H54 (cell line): ENCODE data around the gene TEX12.

Experiments
- DNase-seq: peaks from one replicate; pipeline ENCODE4 v3.0.0; 2011; ENCODE audit warnings: low spot score, mixed read lengths; ENCODE audit not compliant: insufficient read length
- FAIRE-seq: peaks from 3 replicates; lab custom pipeline; 2011; peaks lifted over from hg19 to GRCh38; lab: Jason Lieb, UNC
- POLR2A ChIP-seq: IDR thresholded peaks from 2 replicates; pipeline ENCODE4 v1.6.1; 2011; ENCODE audit warnings: low read depth, mild to moderate bottlenecking, low read length

TEX12 gene, protein sequence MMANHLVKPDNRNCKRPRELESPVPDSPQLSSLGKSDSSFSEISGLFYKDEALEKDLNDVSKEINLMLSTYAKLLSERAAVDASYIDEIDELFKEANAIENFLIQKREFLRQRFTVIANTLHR

DNA sequence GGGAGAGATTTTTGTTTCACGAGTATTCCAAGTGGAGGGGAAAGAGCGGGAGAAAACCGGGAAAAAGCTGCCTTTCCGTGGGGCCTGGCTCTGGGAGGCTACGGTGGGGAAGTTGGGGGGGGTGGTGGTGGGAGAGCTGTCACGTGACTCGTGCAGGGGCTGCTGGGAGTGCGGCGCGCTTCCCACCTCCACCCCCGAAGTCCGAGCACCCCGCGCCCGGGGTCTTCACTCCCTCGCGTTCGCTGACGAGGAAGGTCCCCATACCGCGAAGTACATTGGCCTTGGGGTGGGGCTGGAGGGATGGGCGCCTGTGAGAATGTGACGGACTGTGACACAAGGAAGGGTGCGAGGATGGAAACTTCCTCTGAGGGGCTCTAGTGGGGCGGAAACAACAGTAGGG is at the start of gene TEX12:
Gene TEX12, plus strand, starts transcription at position 228 of the 400 bp plus-strand sequence. CDS start 1,897 bp downstream, outside the sequence.
- TF ChIP-seq POLR2A: no peak
- DNase-seq: no peak

DNA sequence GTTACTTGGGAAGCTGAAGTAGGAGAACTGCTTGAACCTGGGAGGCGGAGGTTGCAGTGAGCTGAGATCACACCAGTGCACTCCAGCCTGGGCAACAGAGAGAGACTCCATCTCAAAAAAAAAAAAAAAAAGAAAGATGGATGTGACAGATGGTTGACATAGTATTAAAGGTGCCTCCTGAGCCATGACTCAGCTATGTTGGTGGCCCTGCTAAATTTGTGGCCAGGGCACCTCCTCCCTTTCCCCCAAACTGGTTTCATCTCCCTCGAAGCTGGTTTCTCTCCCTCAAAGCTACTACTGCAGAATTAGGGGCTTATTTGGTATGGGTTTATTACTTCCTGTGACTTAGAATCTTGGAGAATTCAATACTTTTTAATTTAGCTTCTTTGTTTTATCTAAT is 49.0 kb upstream of the TEX12 start:
- FAIRE-seq: no peak
- no peak for DNase-seq
- TF ChIP-seq POLR2A: no peak

More for the DNA sequence above, at the start of gene TEX12:
- FAIRE-seq: no peak

DNA sequence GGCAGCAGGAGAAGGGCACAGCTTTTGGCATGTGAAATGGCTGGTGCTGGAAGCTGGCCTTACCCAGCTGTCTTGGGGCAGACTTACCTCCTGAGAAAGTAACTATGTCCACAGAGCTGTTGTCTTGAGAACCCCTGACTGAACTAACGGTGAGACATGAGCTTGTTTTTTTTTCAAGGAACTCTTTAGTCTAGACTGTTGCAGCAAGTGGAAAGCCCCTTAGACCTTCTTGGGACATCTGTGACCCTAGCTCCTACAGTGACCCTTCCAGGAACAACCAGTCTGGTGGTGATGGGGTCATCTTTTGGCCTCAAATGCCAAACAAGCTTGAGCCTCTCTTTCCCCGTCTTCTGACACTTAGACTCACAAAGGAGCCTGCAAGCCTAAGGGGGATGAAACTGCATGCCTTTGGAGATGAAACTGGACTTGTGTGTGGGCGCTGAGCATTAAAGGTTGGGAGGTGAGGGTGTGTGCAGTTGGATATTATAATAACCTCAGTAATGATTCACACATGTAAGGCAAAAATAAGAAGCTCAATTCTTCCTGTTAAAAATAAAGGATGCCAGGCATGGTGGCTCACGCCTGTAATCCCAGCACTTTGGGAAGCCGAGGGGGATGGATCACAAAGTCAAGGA is 45.1 kb upstream of the TEX12 start:
- DNase-seq: no peak
- TF ChIP-seq POLR2A: no peak
- FAIRE-seq: no peak

DNA sequence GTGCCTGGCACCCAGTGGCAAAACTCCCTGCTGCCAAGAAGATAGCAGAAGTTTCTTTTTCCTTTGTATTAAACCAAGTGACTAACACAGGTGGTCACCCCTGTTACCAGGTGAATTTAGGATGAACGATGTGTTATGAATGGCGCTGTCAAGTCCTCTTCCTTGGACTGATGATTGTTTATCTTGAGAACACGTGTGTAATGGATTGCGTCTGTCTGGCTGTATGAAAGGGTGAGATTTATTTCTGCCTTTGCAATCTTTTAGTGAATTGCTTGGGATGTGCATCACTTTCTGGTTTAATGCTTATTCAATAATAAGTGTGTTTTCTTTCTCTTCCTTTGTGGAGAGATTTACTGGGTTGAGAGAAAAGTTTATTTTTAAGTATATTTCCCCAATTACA is 44.0 kb upstream of the TEX12 start:
- TF ChIP-seq POLR2A: no peak
- DNase-seq (no peak), FAIRE-seq (no peak)

DNA sequence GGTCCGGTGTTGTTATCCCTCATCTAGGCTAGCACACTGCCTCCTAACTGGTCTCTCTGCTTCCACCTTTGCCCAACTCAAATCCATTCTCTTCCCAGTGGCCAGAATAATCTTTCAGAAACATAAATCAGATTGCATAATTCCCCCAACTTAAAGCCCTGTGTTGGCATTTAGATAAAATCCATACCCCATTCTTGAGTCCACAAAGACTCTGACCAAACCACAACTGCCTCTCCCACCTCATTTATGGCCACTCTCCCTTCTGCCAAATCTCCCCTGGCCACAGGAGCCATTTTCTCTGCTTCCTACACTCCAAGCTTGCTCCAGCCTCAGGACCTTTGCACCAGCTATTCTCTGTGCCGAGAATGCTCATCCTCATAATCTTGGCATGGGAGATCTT is 40.1 kb upstream of the TEX12 start:
- TF ChIP-seq POLR2A: no peak
- FAIRE-seq (no peak), DNase-seq (no peak)

DNA sequence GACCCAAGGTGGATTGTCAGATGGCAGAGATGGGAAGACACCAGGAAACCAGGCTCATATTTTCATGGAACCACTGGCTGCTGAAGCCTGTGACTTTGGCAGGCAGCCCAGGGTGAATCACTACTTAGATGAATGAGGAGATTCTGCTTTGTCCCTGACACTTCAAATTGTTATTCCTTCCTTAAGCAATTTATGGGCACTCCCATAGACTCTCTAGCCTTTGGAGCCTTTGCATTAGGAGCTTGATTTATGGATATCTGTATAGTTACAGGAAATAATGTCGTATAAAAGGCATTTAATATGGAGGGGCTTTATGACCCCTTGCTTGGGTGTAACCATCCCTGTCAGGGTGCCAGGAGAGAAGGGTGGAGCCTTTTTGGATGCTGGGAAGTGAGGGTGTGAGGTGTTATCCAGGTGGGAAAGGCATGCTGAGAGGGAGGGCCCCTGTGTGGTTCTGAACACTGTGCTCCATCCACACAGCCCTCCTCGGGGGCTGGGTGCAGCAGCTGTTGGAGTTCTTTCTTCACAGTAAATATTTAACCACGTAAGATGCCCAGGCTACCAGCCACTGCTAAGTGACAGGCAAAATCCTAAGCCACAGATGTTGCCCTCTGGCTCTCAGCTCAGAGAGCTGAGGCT is 38.6 kb upstream of the TEX12 start:
- no peak for TF ChIP-seq POLR2A
- peak; percentile 37 for DNase-seq
- peak; percentile 95 for FAIRE-seq

DNA sequence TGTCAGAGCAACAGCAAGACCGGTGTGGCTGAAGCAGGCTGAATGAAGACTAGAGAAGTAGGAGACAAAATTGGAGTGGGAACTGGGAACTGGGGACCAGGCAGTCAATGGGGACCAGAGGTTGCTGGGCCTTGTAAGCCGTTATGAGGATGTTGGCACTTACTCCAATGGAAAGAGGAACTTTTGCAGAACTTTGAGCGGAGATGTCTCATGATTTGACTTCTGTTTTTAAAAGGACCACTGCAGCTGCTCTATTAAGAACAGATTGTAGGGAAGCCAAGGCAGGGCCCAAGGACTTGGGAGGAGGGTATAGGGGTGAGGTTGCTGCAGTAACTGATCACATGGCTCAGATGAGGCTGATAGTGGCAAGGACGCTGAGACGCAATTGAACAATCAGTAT is 37.5 kb upstream of the TEX12 start:
- FAIRE-seq (no peak), DNase-seq (no peak)
- TF ChIP-seq POLR2A: no peak

DNA sequence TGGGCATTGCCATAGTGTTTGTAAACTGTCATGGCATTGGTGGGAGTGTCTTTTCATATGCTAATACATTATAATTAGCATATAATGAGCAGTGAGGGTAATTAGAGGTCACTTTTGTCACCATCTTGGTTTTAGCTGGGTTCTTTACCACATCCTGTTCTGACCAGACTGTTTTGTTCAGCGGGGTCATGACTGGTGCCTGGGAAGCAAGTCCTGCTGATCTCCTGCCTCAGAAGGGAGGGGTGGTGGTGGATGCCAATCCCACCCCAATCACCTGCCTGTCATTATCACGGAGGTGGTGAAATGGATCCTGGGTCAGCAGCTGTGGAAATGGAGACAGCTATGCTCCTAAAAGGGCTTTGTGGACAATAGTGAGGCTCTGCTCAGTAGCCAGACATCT is 34.4 kb upstream of the TEX12 start:
- no peak for FAIRE-seq
- no peak for TF ChIP-seq POLR2A
- DNase-seq: no peak

DNA sequence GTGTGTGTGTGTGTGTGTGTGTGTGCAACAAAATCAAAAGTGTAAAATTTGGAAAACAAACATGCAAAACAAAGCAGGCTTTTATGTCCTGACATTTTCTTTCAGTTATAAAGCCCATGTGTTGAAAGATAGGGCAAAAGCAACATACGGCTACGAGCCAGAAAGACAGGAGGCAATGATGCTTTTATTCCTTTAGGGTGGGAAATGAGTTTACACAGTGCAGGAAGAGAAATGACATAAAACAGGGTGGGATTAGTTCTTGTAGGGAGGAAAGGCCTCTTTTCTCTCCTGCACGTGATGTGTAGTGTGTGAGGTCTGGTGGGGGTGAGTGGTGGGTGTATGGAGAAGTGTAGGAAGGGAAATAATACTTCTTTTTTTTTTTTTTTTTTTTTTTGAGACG is 32.7 kb upstream of the TEX12 start:
- DNase-seq: no peak
- FAIRE-seq: no peak
- TF ChIP-seq POLR2A: no peak

DNA sequence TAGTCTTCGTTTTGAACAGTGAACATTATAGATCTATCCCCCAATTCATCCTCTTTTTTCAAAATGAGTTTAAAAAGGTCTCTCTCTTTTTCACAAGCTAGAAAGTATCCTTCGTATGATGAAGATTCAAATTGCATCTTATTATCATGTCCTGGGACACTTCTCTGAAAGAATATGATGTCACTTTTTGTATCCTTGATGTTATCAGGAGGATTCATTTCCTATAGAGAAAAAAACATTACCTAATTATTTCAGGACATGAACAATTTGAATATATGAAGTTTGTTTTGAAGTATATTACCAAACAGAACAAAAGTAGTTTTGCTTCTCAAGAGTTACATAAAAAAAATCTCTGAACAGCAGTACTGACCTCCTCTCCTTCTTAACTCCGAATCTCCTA is 23.6 kb upstream of the TEX12 start:
- FAIRE-seq (no peak), DNase-seq (no peak)
- no peak for TF ChIP-seq POLR2A

DNA sequence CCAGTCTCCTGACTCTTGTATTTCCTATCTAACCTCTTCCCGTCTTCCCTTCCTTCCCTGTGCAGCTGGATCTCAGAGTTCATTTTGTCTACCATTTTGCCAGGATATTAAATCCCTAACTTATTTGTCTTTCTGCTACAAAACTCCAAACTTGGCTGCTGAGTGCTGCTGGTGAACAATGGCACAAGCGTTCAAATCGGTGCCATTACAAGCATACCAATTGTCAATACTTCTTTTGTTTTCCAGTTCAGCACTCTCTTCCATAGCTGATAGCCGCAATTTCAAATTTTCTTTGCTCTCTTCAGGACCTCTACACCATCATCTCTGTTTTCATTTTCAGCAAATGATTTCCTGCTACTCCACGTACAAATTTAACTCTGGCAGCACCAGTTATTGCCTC is 16.7 kb upstream of the TEX12 start:
- DNase-seq: no peak
- TF ChIP-seq POLR2A: no peak
- no peak for FAIRE-seq

DNA sequence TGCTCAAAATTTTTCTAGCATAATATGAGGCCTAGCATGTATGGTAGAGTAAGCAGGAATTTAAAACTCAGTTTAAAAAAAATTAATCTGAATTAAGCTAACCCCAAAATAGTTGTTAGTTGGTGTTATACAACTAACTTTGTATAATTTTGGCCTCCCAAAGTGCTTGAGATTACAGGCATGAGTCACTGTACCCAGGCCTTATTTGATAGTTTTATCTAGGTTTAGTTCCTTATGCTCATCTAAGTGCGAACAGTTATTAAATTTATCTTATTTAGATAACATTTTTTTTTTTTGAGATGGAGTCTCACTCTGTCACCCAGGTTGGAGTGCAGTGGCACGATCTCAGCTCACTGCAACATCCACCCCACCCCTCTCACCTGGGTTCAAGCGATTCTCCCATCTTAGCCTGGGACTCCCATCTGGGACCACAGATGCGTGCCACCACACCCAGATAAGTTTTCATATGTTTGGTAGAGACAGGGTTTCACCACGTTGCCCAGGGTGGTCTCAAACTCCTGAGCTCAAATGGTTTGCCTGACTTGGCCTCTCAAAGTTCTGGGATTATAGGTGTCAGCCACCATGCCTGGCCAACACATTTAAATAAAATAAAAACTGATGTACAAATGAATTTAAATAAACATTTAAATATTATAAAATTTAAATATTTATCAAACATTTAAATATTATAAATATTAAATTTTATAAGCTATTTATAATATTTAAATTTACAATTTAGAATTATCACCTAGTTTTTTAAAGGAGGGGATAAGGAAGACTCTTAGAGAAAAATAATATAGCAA is 10.8 kb upstream of the TEX12 start:
- DNase-seq (no peak), FAIRE-seq (no peak)
- no peak for TF ChIP-seq POLR2A

DNA sequence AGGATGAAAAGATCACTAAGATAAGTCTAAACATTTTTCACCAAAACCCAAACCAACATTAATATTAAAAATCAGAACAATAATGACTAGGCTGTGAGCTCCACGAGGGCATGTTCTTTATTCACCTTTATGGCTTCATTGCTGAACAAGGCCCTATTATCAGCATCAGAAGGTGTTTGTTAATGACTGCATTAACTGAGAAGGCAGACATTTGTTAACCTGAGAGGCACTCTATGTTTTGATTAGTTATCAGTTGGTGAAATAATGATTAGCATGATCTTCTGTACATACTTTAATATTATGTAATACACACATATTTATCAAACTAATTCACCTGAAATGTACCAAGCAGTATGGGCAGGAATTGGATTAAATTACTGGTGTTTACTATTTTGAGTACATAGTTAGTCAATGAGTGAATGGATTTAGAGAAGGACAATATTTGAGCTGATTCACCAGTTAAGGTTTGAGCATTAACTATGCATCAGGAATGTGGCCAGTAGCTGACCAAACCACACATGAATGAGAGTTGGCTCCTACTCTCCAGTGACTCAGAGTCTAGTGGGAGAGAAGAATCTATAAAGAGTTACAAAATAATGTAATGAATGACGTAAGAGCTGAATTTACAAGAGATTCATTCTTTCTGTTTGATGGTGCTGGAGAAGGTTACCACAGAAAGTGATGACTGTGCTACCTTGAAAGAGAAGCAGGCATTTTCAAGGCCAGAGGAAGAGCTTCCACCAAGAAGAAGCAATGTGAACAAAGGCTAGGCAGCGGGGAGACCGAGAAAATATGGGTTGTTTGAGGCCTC is 10.0 kb upstream of the TEX12 start:
- TF ChIP-seq POLR2A: no peak
- FAIRE-seq (peak; percentile 96), DNase-seq (peak; percentile 42)
